K562 (cell line): ENCODE data around the gene MAN1A1. TPM values are rescaled to one million over a fixed set of nuclear protein-coding genes. Genes with fewer than 3 reads are reported as not detected.

Experiments
- CEBPZ ChIP-seq: fragments of 150-350 bp; IDR thresholded peaks from 2 replicates; pipeline ENCODE4 v1.6.1; 2014; ENCODE audit warnings: low read depth, mild to moderate bottlenecking, low read length, borderline replicate concordance
- ELF1 ChIP-seq: fragments of 200-800 bp; sonication (Bioruptor generic); IDR thresholded peaks from 2 replicates; pipeline ENCODE4 v1.6.1; 2016; ENCODE audit warnings: missing genetic modification characterization, missing compliant biosample characterization
- GTF2F1 ChIP-seq: IDR thresholded peaks from 2 replicates; pipeline ENCODE4 v1.6.1; 2011; ENCODE audit warnings: low read depth, low read length, improper control_type of control experiment
- HEY1 ChIP-seq: fragments of 250-450 bp; sonication (Bioruptor Pico); IDR thresholded peaks from 2 replicates; pipeline ENCODE4 v1.5.0; 2020; ENCODE audit warnings: mild to moderate bottlenecking, moderate library complexity, borderline replicate concordance
- HMG20B ChIP-seq: fragments of 250-450 bp; sonication (Bioruptor Pico); IDR thresholded peaks from 2 replicates; pipeline ENCODE4 v1.5.0; 2021; ENCODE audit warnings: mild to moderate bottlenecking
- SP1 ChIP-seq: sonication (generic); formaldehyde crosslinking; IDR thresholded peaks from 2 replicates; pipeline ENCODE4 v1.8.1; 2022; ENCODE audit warnings: mild to moderate bottlenecking, missing genetic modification reagents
- ZNF124 ChIP-seq: sonication (generic); formaldehyde crosslinking; IDR thresholded peaks from 2 replicates; pipeline ENCODE4 v1.8.1; 2022; ENCODE audit warnings: missing genetic modification reagents
- ZNF384 ChIP-seq: IDR thresholded peaks from 2 replicates; pipeline ENCODE4 v1.6.1; 2012; ENCODE audit warnings: low read depth, low read length, improper control_type of control experiment
- ZNF586 ChIP-seq: fragments of 450-650 bp; formaldehyde crosslinking; conservative IDR thresholded peaks from 2 replicates; pipeline ENCODE4 v1.4.0; 2020; ENCODE audit warnings: mild to moderate bottlenecking, moderate library complexity
- polyA plus RNA-seq, 8 experiments: library from polyadenylated mRNA; depleted of rRNA in 4 of 8; stranded (reverse) in 5 of 8; unstranded in 3 of 8; fragments of >200 nt; fragmentation: Nextera tagmentation in 2 of 8; fragmentation: Illumina TruSeq in 1 of 8; extraction: Ambion mirVana in 2 of 8; extraction: Trizol in 1 of 8; gene quantifications; 2 replicates each; pipeline versions ENCODE4 v1.2.1 to v1.2.3, GENCODE V29; 2011 to 2014; ENCODE audit warnings: inconsistent platforms in 1 of 8, missing spikeins in 1 of 8
- total RNA-seq, 7 experiments: library from RNA; depleted of rRNA in 6 of 7; stranded (reverse); fragments of >200 nt in 6 of 7; fragmentation: Illumina TruSeq in 2 of 7; extraction: Trizol in 2 of 7; gene quantifications; 2 replicates each; pipeline versions ENCODE4 v1.2.1 to v1.2.3, GENCODE V29; 2011 to 2021; ENCODE audit warnings: low replicate concordance in 1 of 7
- TF ChIP-seq, protein P1 (sequence below): IDR thresholded peaks from 3 replicates; pipeline ENCODE4 v1.6.1; 2011; ENCODE audit warnings: borderline replicate concordance, mild to moderate bottlenecking, moderate library complexity; ENCODE audit not compliant: insufficient read length; ENCODE audit errors: extremely low read depth
- TF ChIP-seq, protein P2 (sequence below): sonication (generic); formaldehyde crosslinking; IDR thresholded peaks from 2 replicates; pipeline ENCODE4 v1.8.0; 2023; ENCODE audit warnings: missing genetic modification reagents, mild to moderate bottlenecking, borderline replicate concordance
- TF ChIP-seq, protein P3 (sequence below): fragments of 250-450 bp; sonication (Bioruptor Pico); IDR thresholded peaks from 2 replicates; pipeline ENCODE4 v1.5.0; 2021; ENCODE audit warnings: mild to moderate bottlenecking, moderate library complexity

The MAN1A1 gene
- total and polyA plus RNA-seq, 9 of the 15 experiments (the other 6 are each of a cell fraction or from before 2014, with no cell fraction given) = 24.5 to 78.4 (median 59.7) TPM

DNA sequence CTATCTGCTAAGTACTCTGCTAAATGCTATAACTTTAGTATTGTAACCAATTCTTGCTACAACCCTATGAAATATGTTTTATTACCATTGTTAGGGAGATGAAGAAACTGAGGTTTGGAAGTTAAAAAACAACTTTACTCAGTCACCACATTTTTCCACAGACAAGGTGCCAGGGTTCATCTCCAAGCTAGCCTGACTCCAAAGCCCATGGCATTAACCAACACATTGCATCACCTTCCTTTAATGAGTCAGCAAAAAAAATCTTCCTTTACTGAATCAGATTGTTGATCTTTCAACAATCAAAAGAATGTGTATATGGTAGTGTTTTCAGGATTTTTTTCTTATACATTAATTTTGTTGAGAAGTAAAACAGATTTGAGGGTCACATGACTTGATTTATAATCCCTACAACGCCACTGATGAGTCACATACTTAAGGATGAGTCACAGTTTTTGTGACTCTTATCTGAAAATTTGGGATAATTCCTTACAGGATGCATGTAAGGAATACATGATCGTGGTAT is 41.5 kb downstream of the MAN1A1 start (continued):
- TF ChIP-seq, protein P1, sequence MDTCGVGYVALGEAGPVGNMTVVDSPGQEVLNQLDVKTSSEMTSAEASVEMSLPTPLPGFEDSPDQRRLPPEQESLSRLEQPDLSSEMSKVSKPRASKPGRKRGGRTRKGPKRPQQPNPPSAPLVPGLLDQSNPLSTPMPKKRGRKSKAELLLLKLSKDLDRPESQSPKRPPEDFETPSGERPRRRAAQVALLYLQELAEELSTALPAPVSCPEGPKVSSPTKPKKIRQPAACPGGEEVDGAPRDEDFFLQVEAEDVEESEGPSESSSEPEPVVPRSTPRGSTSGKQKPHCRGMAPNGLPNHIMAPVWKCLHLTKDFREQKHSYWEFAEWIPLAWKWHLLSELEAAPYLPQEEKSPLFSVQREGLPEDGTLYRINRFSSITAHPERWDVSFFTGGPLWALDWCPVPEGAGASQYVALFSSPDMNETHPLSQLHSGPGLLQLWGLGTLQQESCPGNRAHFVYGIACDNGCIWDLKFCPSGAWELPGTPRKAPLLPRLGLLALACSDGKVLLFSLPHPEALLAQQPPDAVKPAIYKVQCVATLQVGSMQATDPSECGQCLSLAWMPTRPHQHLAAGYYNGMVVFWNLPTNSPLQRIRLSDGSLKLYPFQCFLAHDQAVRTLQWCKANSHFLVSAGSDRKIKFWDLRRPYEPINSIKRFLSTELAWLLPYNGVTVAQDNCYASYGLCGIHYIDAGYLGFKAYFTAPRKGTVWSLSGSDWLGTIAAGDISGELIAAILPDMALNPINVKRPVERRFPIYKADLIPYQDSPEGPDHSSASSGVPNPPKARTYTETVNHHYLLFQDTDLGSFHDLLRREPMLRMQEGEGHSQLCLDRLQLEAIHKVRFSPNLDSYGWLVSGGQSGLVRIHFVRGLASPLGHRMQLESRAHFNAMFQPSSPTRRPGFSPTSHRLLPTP = no peak
- TF ChIP-seq ZNF384 = no peak
- TF ChIP-seq, protein P2, sequence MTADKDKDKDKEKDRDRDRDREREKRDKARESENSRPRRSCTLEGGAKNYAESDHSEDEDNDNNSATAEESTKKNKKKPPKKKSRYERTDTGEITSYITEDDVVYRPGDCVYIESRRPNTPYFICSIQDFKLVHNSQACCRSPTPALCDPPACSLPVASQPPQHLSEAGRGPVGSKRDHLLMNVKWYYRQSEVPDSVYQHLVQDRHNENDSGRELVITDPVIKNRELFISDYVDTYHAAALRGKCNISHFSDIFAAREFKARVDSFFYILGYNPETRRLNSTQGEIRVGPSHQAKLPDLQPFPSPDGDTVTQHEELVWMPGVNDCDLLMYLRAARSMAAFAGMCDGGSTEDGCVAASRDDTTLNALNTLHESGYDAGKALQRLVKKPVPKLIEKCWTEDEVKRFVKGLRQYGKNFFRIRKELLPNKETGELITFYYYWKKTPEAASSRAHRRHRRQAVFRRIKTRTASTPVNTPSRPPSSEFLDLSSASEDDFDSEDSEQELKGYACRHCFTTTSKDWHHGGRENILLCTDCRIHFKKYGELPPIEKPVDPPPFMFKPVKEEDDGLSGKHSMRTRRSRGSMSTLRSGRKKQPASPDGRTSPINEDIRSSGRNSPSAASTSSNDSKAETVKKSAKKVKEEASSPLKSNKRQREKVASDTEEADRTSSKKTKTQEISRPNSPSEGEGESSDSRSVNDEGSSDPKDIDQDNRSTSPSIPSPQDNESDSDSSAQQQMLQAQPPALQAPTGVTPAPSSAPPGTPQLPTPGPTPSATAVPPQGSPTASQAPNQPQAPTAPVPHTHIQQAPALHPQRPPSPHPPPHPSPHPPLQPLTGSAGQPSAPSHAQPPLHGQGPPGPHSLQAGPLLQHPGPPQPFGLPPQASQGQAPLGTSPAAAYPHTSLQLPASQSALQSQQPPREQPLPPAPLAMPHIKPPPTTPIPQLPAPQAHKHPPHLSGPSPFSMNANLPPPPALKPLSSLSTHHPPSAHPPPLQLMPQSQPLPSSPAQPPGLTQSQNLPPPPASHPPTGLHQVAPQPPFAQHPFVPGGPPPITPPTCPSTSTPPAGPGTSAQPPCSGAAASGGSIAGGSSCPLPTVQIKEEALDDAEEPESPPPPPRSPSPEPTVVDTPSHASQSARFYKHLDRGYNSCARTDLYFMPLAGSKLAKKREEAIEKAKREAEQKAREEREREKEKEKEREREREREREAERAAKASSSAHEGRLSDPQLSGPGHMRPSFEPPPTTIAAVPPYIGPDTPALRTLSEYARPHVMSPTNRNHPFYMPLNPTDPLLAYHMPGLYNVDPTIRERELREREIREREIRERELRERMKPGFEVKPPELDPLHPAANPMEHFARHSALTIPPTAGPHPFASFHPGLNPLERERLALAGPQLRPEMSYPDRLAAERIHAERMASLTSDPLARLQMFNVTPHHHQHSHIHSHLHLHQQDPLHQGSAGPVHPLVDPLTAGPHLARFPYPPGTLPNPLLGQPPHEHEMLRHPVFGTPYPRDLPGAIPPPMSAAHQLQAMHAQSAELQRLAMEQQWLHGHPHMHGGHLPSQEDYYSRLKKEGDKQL (CRISPR knock-in tag) = no peak
- TF ChIP-seq, protein P3, sequence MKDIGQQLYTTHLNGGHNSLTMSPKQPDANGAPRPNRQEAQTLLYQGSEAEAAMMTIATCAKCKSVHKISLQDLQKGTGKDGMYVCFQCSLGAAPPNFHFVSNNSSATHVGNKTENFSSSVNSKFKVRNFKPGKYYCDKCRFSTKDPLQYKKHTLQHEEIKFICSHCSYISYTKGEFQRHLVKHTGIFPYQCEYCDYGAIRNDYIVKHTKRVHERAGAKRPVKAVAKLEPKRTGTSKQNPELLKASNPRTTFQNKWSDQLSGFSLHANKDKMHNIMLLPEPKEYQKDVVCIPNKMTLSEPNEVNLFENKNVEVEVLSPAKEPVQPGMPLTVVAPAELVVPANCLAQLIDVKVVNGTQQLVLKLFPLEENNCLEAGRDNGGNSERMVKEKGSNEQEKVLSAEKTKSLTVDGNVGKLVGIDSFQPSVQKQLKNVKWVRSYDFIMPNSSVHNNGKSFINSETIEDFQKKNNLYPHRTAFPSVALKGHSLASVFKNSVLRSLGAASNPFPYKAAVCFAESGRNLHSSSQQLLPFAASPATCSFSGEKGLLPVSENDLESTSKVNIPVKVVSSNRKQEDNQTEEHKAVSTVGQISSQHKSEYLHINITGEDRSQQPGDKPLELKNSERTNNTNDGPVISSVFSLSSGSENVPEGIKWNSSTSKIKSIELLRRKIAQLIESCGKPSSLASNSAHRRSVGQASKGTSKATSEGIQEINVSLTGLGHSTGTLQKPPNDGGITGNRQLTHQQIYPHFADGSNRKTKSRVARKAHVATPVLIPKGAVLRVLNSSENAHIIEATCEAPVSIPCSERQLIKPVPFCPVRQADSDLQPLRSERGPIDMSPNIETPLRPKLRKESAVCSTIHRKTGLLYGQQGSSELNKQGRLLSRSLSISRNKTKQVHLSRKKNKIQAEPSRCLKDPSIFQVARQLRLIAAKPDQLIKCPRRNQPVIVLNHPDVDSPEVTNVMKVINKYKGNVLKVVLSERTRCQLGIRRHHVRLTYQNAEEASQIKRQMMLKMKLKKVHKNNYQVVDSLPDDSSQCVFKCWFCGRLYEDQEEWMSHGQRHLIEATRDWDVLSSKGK (CRISPR knock-in tag) = no peak
- no peak for TF ChIP-seq HMG20B (CRISPR knock-in tag)
- no peak for TF ChIP-seq ZNF124 (CRISPR knock-in tag)
- TF ChIP-seq GTF2F1 = no peak
- no peak for TF ChIP-seq ELF1 (tag)
- no peak for TF ChIP-seq CEBPZ
- no peak for TF ChIP-seq ZNF586 (CRISPR knock-in tag)
- TF ChIP-seq SP1 (CRISPR knock-in tag) = no peak
- no peak for TF ChIP-seq HEY1 (CRISPR knock-in tag)
